Neural cell (in vitro differentiated cells): ENCODE results near the gene SNRNP40.

Experiments used
- EP300 ChIP-seq: fragments of 450-650 bp; conservative IDR thresholded peaks from 2 replicates; pipeline ENCODE4 v1.6.1; 2014; ENCODE audit warnings: antibody characterized with exemption, mild to moderate bottlenecking, moderate library complexity; ENCODE audit not compliant: poor library complexity, severe bottlenecking
- EZH2 ChIP-seq: fragments of 200-600, 300-800 bp; shearing (Covaris generic), sonication (generic); IDR thresholded peaks from 2 replicates; pipeline ENCODE4 v1.6.1; 2014; ENCODE audit warnings: antibody characterized with exemption, low read length, borderline replicate concordance, mild to moderate bottlenecking; ENCODE audit not compliant: insufficient read depth, poor library complexity, severe bottlenecking
- POLR2AphosphoS5 ChIP-seq: IDR thresholded peaks from 2 replicates; pipeline ENCODE4 v1.6.1; 2012
- RAD21 ChIP-seq: fragments of 450-650 bp; conservative IDR thresholded peaks from 2 replicates; pipeline ENCODE4 v1.6.1; 2014; ENCODE audit warnings: antibody characterized with exemption, mild to moderate bottlenecking, moderate library complexity
- TF ChIP-seq, protein P1 (sequence below): fragments of 450-650 bp; IDR thresholded peaks from 2 replicates; pipeline ENCODE4 v1.5.1; 2014; ENCODE audit warnings: antibody characterized with exemption, mild to moderate bottlenecking, moderate library complexity; ENCODE audit not compliant: poor library complexity, severe bottlenecking

DNA sequence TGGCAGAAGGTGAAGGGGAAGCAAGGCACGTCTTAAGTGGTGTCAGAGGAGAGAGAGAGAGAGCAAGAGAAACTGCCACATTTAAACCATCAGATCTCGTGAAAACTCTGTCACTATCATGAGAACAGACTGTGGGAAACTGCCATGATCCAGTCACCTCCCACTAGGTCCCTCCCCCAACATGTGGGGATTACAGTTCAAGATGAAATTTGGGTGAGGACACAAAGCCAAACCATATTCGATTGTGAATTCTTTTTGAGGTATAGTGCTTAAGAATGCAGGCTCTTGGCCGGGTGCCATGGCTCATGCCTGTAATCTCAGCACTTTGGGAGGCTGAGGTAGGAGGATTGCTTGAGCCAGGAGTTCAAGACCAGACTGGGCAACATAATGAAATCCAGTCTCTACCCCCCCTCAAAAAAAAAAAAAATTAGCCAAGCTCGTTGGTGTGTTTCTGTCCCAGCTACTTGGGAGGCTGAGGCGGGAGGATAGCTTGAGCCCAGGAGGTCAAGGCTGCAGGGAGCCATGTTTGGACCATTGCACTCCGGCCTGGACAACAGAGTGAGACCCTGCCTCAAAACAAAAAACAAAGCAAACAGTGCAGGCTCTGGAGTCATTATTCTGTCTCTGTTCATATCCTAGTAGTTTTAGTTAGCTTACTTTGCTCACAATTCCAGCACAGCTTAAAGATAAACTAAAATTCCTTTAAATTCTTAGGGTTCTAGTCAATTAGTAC is 6.3 kb upstream of the SNRNP40 start:
- TF ChIP-seq, protein P1, sequence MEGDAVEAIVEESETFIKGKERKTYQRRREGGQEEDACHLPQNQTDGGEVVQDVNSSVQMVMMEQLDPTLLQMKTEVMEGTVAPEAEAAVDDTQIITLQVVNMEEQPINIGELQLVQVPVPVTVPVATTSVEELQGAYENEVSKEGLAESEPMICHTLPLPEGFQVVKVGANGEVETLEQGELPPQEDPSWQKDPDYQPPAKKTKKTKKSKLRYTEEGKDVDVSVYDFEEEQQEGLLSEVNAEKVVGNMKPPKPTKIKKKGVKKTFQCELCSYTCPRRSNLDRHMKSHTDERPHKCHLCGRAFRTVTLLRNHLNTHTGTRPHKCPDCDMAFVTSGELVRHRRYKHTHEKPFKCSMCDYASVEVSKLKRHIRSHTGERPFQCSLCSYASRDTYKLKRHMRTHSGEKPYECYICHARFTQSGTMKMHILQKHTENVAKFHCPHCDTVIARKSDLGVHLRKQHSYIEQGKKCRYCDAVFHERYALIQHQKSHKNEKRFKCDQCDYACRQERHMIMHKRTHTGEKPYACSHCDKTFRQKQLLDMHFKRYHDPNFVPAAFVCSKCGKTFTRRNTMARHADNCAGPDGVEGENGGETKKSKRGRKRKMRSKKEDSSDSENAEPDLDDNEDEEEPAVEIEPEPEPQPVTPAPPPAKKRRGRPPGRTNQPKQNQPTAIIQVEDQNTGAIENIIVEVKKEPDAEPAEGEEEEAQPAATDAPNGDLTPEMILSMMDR = no peak
- TF ChIP-seq EZH2 (no peak), POLR2AphosphoS5 (no peak), RAD21 (no peak), EP300 (no peak)
